Neutrophil (primary cell): ENCODE data around the gene LNPEP.

Experiments
- H3K27ac ChIP-seq: fragments of 200-600 bp; sonication (generic); 2 replicates; pipeline ENCODE4 v1.5.1; 2016; ENCODE audit warnings: mild to moderate bottlenecking, moderate library complexity
- H3K27me3 ChIP-seq: fragments of 200-600 bp; sonication (generic); 2 replicates; pipeline ENCODE4 v1.6.0; 2016; ENCODE audit warnings: mild to moderate bottlenecking
- H3K36me3 ChIP-seq: fragments of 200-600 bp; sonication (generic); 2 replicates; pipeline ENCODE4 v1.5.1; 2017
- H3K4me1 ChIP-seq, 2 experiments: fragments of 200-600 bp in 1 of 2; sonication (generic) in 1 of 2; 1 replicate in 1 of 2; 2 replicates in 1 of 2; pipeline versions ENCODE4 v1.5.1 to v1.6.1; 2013 to 2016; ENCODE audit warnings: low read depth in 1 of 2, low read length in 1 of 2, mild to moderate bottlenecking in 1 of 2, moderate library complexity in 1 of 2; ENCODE audit not compliant: control insufficient read depth in 1 of 2, insufficient read depth in 1 of 2
- H3K4me3 ChIP-seq, 2 experiments: fragments of 200-600 bp in 1 of 2; sonication (generic) in 1 of 2; 1 replicate in 1 of 2; 2 replicates in 1 of 2; pipeline ENCODE4 v1.5.1; 2013 to 2016; ENCODE audit warnings: low read depth in 1 of 2, low read length in 1 of 2, mild to moderate bottlenecking in 1 of 2, moderate library complexity in 1 of 2
- H3K9me3 ChIP-seq: fragments of 200-600 bp; sonication (generic); 2 replicates; pipeline ENCODE4 v1.5.1; 2016
- TF ChIP-seq, protein P1 (sequence below): fragments of 200-600 bp; sonication (generic); IDR thresholded peaks from 2 replicates; pipeline ENCODE4 v1.5.1; 2016; ENCODE audit warnings: antibody characterized with exemption

The LNPEP gene

GRCh38 chr5:97072696-97073095, 136.8 kb downstream of the LNPEP start:
- TF ChIP-seq, protein P1, sequence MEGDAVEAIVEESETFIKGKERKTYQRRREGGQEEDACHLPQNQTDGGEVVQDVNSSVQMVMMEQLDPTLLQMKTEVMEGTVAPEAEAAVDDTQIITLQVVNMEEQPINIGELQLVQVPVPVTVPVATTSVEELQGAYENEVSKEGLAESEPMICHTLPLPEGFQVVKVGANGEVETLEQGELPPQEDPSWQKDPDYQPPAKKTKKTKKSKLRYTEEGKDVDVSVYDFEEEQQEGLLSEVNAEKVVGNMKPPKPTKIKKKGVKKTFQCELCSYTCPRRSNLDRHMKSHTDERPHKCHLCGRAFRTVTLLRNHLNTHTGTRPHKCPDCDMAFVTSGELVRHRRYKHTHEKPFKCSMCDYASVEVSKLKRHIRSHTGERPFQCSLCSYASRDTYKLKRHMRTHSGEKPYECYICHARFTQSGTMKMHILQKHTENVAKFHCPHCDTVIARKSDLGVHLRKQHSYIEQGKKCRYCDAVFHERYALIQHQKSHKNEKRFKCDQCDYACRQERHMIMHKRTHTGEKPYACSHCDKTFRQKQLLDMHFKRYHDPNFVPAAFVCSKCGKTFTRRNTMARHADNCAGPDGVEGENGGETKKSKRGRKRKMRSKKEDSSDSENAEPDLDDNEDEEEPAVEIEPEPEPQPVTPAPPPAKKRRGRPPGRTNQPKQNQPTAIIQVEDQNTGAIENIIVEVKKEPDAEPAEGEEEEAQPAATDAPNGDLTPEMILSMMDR = no peak
- H3K9me3 ChIP-seq = no peaks in the 10 kb centered on the region

GRCh38 chr5:97073420-97073819, 137.5 kb downstream of the LNPEP start:
- H3K27me3 ChIP-seq = no peaks in the 10 kb centered on the region
- no peak overlapping the region for H3K4me3 ChIP-seq
- H3K27ac ChIP-seq = no peak overlapping the region
- peaks cover 27 to 36% of the 10 kb centered on the region in 2 experiments for H3K4me1 ChIP-seq
- no peaks in the 10 kb centered on the region for H3K9me3 ChIP-seq
- TF ChIP-seq, protein P1 = no peak
- no peaks in the 10 kb centered on the region for H3K36me3 ChIP-seq

More at GRCh38 chr5:97072696-97073095, 136.8 kb downstream of the LNPEP start:
- H3K36me3 ChIP-seq = no peaks in the 10 kb centered on the region
- H3K4me1 ChIP-seq = peaks cover 27 to 30% of the 10 kb centered on the region in 2 experiments
- H3K4me3 ChIP-seq = no peak overlapping the region
- no peaks in the 10 kb centered on the region for H3K27me3 ChIP-seq
- H3K27ac ChIP-seq = no peak overlapping the region

GRCh38 chr5:97074859-97075489, 139.1 kb downstream of the LNPEP start:
- Histone ChIP-seq H3K9me3 (no peaks in the 10 kb centered on the region), H3K4me1 (peaks cover 42 to 51% of the 10 kb centered on the region in 2 experiments), H3K36me3 (no peaks in the 10 kb centered on the region), H3K27ac (peak overlapping the region; percentile 63), H3K4me3 (peak overlapping the region in 1 of 2 experiments; percentile 5), H3K27me3 (no peaks in the 10 kb centered on the region)
- TF ChIP-seq, protein P1 = no peak

- H3K27me3 ChIP-seq = no peaks in the 10 kb centered on the region
- no peaks in the 10 kb centered on the region for H3K36me3 ChIP-seq
- H3K4me3 ChIP-seq = no peak overlapping the region
- TF ChIP-seq, protein P1 = no peak
- H3K27ac ChIP-seq = peak overlapping the region; percentile 63
- H3K4me1 ChIP-seq = peaks cover 48 to 58% of the 10 kb centered on the region in 2 experiments
- H3K9me3 ChIP-seq = no peaks in the 10 kb centered on the region
Observed at GRCh38 chr5:97075649-97076048, 139.8 kb downstream of the LNPEP start.

DNA sequence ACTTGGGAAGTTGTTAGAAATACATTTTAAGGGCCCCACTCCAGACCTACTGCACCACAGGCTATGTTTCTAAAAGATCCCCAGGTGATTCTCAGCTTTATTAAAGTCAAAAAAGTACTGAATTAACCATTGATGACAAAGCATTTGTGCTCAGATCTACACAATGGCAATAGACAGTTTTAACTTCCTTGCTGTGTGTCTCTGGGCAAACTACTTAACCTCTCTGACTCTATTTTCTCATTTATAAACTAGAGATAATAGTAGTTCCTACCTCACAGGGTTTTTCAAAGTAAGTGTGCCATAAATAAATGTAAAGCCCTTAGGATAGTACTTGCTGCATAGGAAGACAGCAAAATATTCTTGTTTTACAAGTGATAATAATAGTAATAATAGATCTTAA, 140.2 kb downstream of the LNPEP start:
- Histone ChIP-seq H3K4me1 (peaks cover 53 to 63% of the 10 kb centered on the region in 2 experiments), H3K4me3 (no peak overlapping the region), H3K36me3 (no peaks in the 10 kb centered on the region), H3K9me3 (no peaks in the 10 kb centered on the region), H3K27ac (no peak overlapping the region), H3K27me3 (no peaks in the 10 kb centered on the region)
- TF ChIP-seq, protein P1 = no peak
